IMR-90 (cell line): ENCODE measurements around the gene KAT2B. TPM values are rescaled to one million over a fixed set of nuclear protein-coding genes. Genes with fewer than 3 reads are reported as not detected.
"Not testable (repeated sequence)": the region's sequence is repeated elsewhere in the genome, so short reads cannot be mapped to it uniquely, and the experiment has no call there.

Experiments used
- ATAC-seq: fragments of 200-7000 bp; cut with Tn5 transposase; 2 replicates; pipeline ENCODE4 v1.9.1; 2020; ENCODE audit warnings: low read depth, mild to moderate bottlenecking, moderate library complexity
- BruUV-seq: library from RNA; stranded (reverse); fragments of 400-500 nt; replicated peaks from 2 replicates; lab custom pipeline; 2021; lab: Mats Ljungman, UMichigan
- CTCF ChIA-PET: fragments of 300-600 bp; formaldehyde crosslinking; extraction: SDS; loops from one replicate; lab custom pipeline; 2021; ENCODE audit warnings: antibody characterized with exemption; lab: Yijun Ruan, JAX
- POLR2A ChIA-PET: fragments of 300-600 bp; sonication (Branson Sonifier 250); formaldehyde crosslinking; loops from one replicate; lab custom pipeline; 2022; ENCODE audit warnings: antibody characterized with exemption; ENCODE audit not compliant: unreplicated experiment; lab: Charles Lee
- DNase-seq: peaks from one replicate; pipeline ENCODE4 v3.0.0; 2013
- H2AFZ ChIP-seq: replicated peaks from 2 replicates; pipeline ENCODE3; 2013; ENCODE audit warnings: low read length, mild to moderate bottlenecking; ENCODE audit not compliant: poor library complexity
- H2AK5ac ChIP-seq: 2 replicates; pipeline ENCODE4 v1.6.1; 2013; ENCODE audit warnings: low read depth, low read length, inconsistent platforms
- H2AK9ac ChIP-seq: replicated peaks from 2 replicates; pipeline ENCODE3; 2013; ENCODE audit warnings: mild to moderate bottlenecking, low read depth, low read length, moderate library complexity; ENCODE audit not compliant: poor library complexity
- H2BK120ac ChIP-seq: 2 replicates; pipeline ENCODE4 v1.6.1; 2013; ENCODE audit warnings: low read depth, low read length, inconsistent platforms
- H2BK15ac ChIP-seq: 3 replicates; pipeline ENCODE4 v1.6.1; 2013; ENCODE audit warnings: low read depth, low read length, inconsistent platforms
- H2BK20ac ChIP-seq: 2 replicates; pipeline ENCODE4 v1.6.1; 2013; ENCODE audit warnings: low read depth, mild to moderate bottlenecking, inconsistent platforms, low read length, moderate library complexity
- H2BK5ac ChIP-seq: 2 replicates; pipeline ENCODE4 v1.6.1; 2013; ENCODE audit warnings: mild to moderate bottlenecking, low read depth, low read length, inconsistent platforms; ENCODE audit not compliant: poor library complexity, severe bottlenecking
- H3K14ac ChIP-seq: replicated peaks from 2 replicates; pipeline ENCODE4 v1.6.1; 2013; ENCODE audit warnings: low read depth, low read length, inconsistent platforms
- H3K18ac ChIP-seq: 2 replicates; pipeline ENCODE4 v1.6.1; 2013; ENCODE audit warnings: low read depth, low read length, control low read depth
- H3K23ac ChIP-seq: 2 replicates; pipeline ENCODE4 v1.6.1; 2013; ENCODE audit warnings: low read depth, low read length, inconsistent platforms
- H3K27ac ChIP-seq: 2 replicates; pipeline ENCODE4 v1.5.1; 2013; ENCODE audit warnings: mild to moderate bottlenecking, control low read depth, low read length; ENCODE audit not compliant: insufficient read depth
- H3K27me3 ChIP-seq: 2 replicates; pipeline ENCODE4 v1.6.1; 2013; ENCODE audit warnings: low read length; ENCODE audit not compliant: control insufficient read depth, insufficient read depth
- H3K36me3 ChIP-seq: 2 replicates; pipeline ENCODE4 v1.6.1; 2013; ENCODE audit warnings: low read length, mixed read lengths; ENCODE audit not compliant: control insufficient read depth, insufficient read depth
- H3K4ac ChIP-seq: 2 replicates; pipeline ENCODE4 v1.6.1; 2013; ENCODE audit warnings: low read depth, low read length, inconsistent platforms
- H3K4me1 ChIP-seq: 2 replicates; pipeline ENCODE4 v1.6.1; 2013; ENCODE audit warnings: low read length, mixed read lengths; ENCODE audit not compliant: control insufficient read depth, insufficient read depth
- H3K4me2 ChIP-seq: 2 replicates; pipeline ENCODE4 v1.6.1; 2013; ENCODE audit warnings: low read depth, mild to moderate bottlenecking, control low read depth, low read length, moderate library complexity
- H3K4me3 ChIP-seq: 2 replicates; pipeline ENCODE4 v1.5.1; 2013; ENCODE audit warnings: low read depth, mild to moderate bottlenecking, control low read depth, low read length, moderate library complexity; ENCODE audit not compliant: insufficient read depth
- H3K56ac ChIP-seq: 2 replicates; pipeline ENCODE4 v1.6.1; 2013; ENCODE audit warnings: low read length, inconsistent platforms; ENCODE audit not compliant: insufficient read depth; ENCODE audit errors: extremely low read depth
- H3K79me1 ChIP-seq, 2 experiments: 2 replicates each; pipeline ENCODE4 v1.6.1; 2013; ENCODE audit warnings: low read length in 2 of 2, inconsistent platforms in 1 of 2, low read depth in 1 of 2
- H3K9ac ChIP-seq: 2 replicates; pipeline ENCODE4 v1.6.1; 2013; ENCODE audit warnings: low read depth, low read length, control low read depth
- H3K9me1 ChIP-seq: 2 replicates; pipeline ENCODE4 v1.6.1; 2013; ENCODE audit warnings: low read length, inconsistent platforms; ENCODE audit not compliant: insufficient read depth
- H3K9me3 ChIP-seq: 2 replicates; pipeline ENCODE4 v1.6.1; 2013; ENCODE audit warnings: low read length; ENCODE audit not compliant: control insufficient read depth, insufficient read depth
- H4K20me1 ChIP-seq: 2 replicates; pipeline ENCODE4 v1.6.1; 2013; ENCODE audit warnings: low read length, inconsistent platforms; ENCODE audit not compliant: insufficient read depth
- H4K5ac ChIP-seq: 2 replicates; pipeline ENCODE4 v1.6.1; 2013; ENCODE audit warnings: mild to moderate bottlenecking, low read depth, low read length, control low read depth
- H4K8ac ChIP-seq, 2 experiments: 2 replicates each; pipeline ENCODE4 v1.6.1; 2013; ENCODE audit warnings: low read depth in 2 of 2, low read length in 2 of 2, control low read depth in 1 of 2, inconsistent platforms in 1 of 2
- H4K91ac ChIP-seq: 2 replicates; pipeline ENCODE4 v1.6.1; 2013; ENCODE audit warnings: low read depth, low read length, inconsistent platforms; ENCODE audit not compliant: insufficient read depth
- POLR2A ChIP-seq: IDR thresholded peaks from 2 replicates; pipeline ENCODE4 v1.6.1; 2012; ENCODE audit warnings: mild to moderate bottlenecking, low read depth, low read length
- WGBS, 2 experiments: methylation state at CpG; one replicate each; pipeline versions ENCODE4 v1.1.5 to v1.1.7; 2013; ENCODE audit warnings: missing lambda C conversion rate in 2 of 2; ENCODE audit not compliant: insufficient read length in 1 of 2; ENCODE audit errors: extremely low coverage in 2 of 2; 5-methylcytosine and 5-hydroxymethylcytosine counted together
- dilution Hi-C: fragments of 300-500 bp; cut with HindIII; formaldehyde crosslinking; loops from one replicate; pipeline ENCODE4 v1.14.3; 2018; ENCODE audit warnings: low sequenced_read_pairs; ENCODE audit not compliant: unreplicated experiment
- in situ Hi-C: fragments of 300-500 bp; cut with MboI; formaldehyde crosslinking; loops from 3 replicates; pipeline ENCODE4 v1.14.3; 2019; ENCODE audit warnings: low sequenced_read_pairs, inconsistent platforms, mixed read lengths
- intact Hi-C: fragments of 100-400 bp; cut with micrococcal nuclease; formaldehyde crosslinking; loops from 2 replicates; pipeline ENCODE4 v1.10.0; 2022
- polyA plus RNA-seq, 3 experiments: library from polyadenylated mRNA; depleted of rRNA; stranded (reverse); fragments of >200 nt; gene quantifications; 2 replicates each; pipeline ENCODE4 v1.2.3, GENCODE V29; 2012; ENCODE audit warnings: low replicate concordance in 1 of 3
- total RNA-seq: library from RNA; depleted of rRNA; stranded (reverse); fragments of >200 nt; gene quantifications from 2 replicates; pipeline ENCODE4 v1.2.3, GENCODE V29; 2012
- TF ChIP-seq, protein P1 (sequence below): conservative IDR thresholded peaks from 2 replicates; pipeline ENCODE4 v1.5.1; 2012; ENCODE audit warnings: mild to moderate bottlenecking, low read depth, low read length, improper control_type of control experiment

KAT2B gene
- total and polyA plus RNA-seq, 2 of the 4 experiments (the other 2 are of a cell fraction) = 2.0 to 2.2 TPM

GRCh38 chr3:20028905-20029331 is 11.3 kb upstream of the KAT2B start:
- Histone ChIP-seq H3K27me3 (no peaks in the 10 kb centered on the region), H2BK120ac (no peak overlapping the region), H3K4me2 (no peak overlapping the region), H3K4me3 (no peak overlapping the region), H2BK15ac (no peak overlapping the region), H4K20me1 (no peaks in the 10 kb centered on the region), H3K9me1 (no peaks in the 10 kb centered on the region), H2AFZ (no peak overlapping the region), H3K23ac (no peak overlapping the region), H3K9ac (no peak overlapping the region), H4K5ac (no peak overlapping the region), H4K8ac (no peak overlapping the region), H3K36me3 (no peaks in the 10 kb centered on the region), H2BK20ac (no peak overlapping the region), H2BK5ac (no peak overlapping the region), H3K4ac (no peak overlapping the region), H4K91ac (no peak overlapping the region), H2AK5ac (no peak overlapping the region), H3K27ac (no peak overlapping the region), H3K79me1 (no peaks in the 10 kb centered on the region), H3K9me3 (no peaks in the 10 kb centered on the region), H3K4me1 (no peaks in the 10 kb centered on the region), H2AK9ac (no peak overlapping the region), H3K56ac (no peak overlapping the region), H3K18ac (no peak overlapping the region), H3K14ac (no peak overlapping the region)
- dilution Hi-C loops = no loop called here
- no CpG with 5 or more reads among the region's 7 CpGs for WGBS, 2 experiments
- ChIA-PET POLR2A (no interaction called here), CTCF (interaction anchor here (0.9 kb wide), 1 partner anchor 9 kb away, joined by 3 read pairs; no protein-coding TSS in a partner anchor)
- intact Hi-C loops = no loop called here
- no peak for TF ChIP-seq POLR2A
- TF ChIP-seq, protein P1, sequence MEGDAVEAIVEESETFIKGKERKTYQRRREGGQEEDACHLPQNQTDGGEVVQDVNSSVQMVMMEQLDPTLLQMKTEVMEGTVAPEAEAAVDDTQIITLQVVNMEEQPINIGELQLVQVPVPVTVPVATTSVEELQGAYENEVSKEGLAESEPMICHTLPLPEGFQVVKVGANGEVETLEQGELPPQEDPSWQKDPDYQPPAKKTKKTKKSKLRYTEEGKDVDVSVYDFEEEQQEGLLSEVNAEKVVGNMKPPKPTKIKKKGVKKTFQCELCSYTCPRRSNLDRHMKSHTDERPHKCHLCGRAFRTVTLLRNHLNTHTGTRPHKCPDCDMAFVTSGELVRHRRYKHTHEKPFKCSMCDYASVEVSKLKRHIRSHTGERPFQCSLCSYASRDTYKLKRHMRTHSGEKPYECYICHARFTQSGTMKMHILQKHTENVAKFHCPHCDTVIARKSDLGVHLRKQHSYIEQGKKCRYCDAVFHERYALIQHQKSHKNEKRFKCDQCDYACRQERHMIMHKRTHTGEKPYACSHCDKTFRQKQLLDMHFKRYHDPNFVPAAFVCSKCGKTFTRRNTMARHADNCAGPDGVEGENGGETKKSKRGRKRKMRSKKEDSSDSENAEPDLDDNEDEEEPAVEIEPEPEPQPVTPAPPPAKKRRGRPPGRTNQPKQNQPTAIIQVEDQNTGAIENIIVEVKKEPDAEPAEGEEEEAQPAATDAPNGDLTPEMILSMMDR = no peak
- in situ Hi-C loops = no loop called here
- ATAC-seq (no peak), DNase-seq (no peak)
- BruUV-seq = no TSS peak

- H4K8ac ChIP-seq, H3K23ac ChIP-seq, H3K27ac ChIP-seq, H3K56ac ChIP-seq, H3K4ac ChIP-seq, H3K14ac ChIP-seq, H2BK120ac ChIP-seq, H3K9me1 ChIP-seq, DNase-seq, H3K36me3 ChIP-seq, H2BK5ac ChIP-seq, H2AFZ ChIP-seq, H3K9ac ChIP-seq, dilution Hi-C loops, CTCF ChIA-PET, H2AK9ac ChIP-seq, POLR2A ChIA-PET, H3K18ac ChIP-seq, ATAC-seq, H4K91ac ChIP-seq, H4K20me1 ChIP-seq, in situ Hi-C loops, H3K9me3 ChIP-seq, H3K27me3 ChIP-seq, H3K4me2 ChIP-seq, H4K5ac ChIP-seq, H3K4me1 ChIP-seq, H3K79me1 ChIP-seq, H2BK20ac ChIP-seq, H3K4me3 ChIP-seq, BruUV-seq, H2BK15ac ChIP-seq, H2AK5ac ChIP-seq: not testable (repeated sequence)
- no CpG with 5 or more reads among the region's 7 CpGs for WGBS, 2 experiments
- intact Hi-C loops = loop anchor here (10.0 kb wide), 1 partner anchor 313 kb away; no protein-coding TSS in a partner anchor
Observed at GRCh38 chr3:20031939-20032338, 8.3 kb upstream of the KAT2B start.
